ENCODE measurements around the gene ZFPL1.

Gene ZFPL1

DNA sequence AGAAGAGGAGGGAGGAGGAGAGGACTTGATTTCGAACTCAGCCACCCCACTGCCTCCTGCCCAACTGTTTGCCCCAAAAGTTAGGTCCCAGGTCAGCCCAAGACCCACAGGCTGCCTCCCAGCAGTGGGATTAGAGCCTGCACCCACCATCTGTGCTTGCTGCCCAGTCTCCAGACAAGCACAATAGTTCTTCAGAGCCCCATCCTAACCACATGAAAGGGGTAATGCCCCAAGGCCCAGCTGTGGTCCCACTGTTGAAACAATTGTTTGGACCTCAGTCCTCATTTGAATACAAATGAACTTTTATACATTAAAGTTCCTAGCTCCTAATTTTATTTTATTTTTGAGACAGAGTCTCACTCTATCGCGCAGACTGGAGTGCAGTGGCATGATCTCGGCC, 6.6 kb downstream of the ZFPL1 start:
- DNase-seq (ENCODE audit: low read depth in 3 of 3), result no peak

- no peak for DNase-seq (ENCODE audit: low read depth in 3 of 3)
Measured at GRCh38 chr11:65095427-65095826, 11.4 kb downstream of the ZFPL1 start.

GRCh38 chr11:65095974-65096806, 12.2 kb downstream of the ZFPL1 start, which contains the start of gene VPS51:
TSS of gene VPS51 (plus strand) at chr11:65096214. CDS start at chr11:65096251, 37 bp downstream.
- peak; percentile 67 to 75 (median 68) for DNase-seq (ENCODE audit: low read depth in 3 of 3)

DNA sequence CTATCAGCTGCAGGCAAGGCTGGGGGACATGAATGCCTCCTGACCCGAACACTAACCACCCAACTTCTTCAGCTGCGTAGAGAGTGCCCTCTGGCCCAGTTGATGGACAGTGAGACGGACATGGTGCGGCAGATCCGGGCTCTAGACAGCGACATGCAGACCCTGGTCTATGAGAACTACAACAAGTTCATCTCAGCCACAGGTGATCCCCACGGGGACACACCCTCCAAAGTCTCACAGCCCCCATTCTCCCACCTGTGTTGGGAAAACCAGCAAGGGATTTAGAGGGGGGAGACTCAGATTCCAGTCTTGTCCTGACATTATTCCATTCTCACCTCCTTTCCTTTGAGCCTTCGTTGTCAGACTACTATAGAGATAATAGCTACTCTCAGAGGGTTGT, 12.9 kb downstream of the ZFPL1 start:
- DNase-seq (ENCODE audit: low read depth in 3 of 3), result no peak

DNA sequence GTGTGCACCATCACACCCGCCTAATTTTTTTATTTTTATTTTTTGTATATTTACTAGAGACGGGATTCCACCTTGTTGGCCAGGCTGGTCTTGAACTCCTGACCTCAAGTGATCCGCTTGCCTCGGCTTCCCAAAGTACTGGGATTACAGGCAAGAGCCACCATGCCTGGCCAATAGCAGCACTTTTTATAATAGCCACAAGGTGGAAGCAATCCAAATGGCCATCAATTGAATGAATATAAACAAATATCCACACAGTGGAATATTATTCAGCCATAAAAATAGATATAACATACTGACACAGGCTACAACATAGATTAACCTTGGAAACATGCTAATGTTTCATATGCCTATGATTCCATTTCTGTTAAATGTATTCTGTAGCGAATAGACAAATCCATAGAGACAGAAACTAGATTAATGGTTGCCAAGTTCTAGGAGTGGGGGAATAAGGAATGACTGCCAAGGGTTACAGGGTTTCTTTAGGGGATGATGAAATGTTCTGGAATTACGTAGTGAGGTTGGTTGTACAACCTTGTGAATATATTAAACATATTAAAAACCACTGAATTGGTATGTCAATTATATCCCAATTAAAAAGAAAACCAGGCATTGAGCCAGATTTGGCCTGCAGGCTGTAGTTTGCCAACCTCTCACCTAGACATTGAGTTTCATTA, 16.8 kb downstream of the ZFPL1 start:
- DNase-seq (ENCODE audit: low read depth in 3 of 3), result no peak

DNA sequence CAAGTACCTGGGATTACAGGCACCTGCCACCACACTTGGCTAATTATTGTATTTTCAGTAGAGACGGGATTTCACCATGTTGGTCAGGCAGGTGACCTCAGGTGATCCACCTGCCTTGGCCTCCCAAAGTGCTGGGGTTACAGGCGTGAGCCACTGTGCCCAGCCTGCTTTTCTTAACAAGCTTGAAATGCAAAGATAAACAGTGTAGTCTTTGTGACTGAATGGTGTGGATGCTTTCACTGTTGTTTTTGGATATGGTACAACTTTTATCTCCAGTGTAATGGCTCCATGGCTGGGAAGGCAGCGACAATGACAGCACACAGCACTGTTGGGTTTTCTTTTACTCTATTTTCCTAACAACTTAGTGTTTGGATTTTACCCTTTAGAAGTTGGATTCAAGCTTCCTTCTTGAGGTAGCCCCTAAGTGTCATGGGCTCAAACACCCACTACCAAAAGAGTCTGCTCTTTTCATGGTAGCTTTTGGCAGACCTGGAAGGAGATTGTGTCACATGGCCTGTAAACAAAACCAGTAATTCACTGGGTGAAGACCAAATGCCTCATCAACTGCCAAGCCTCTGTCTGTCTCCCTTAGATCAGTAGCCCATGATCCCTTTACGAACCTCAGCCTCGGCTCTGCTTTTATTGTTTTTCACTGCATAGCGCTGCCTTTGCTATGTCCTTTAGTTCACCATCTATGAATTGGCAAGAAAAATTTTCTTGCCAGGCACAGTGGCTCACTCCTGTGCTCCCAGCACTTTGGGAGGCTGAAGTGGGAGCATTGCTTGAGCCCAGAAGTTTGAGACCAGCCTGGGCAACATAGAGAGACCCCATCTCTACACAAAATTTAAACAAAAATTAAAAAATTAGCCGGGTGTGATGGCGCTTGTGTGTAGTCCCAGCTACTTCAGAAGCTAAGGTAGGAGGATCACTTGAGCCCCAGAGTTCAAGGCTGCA, 18.4 kb downstream of the ZFPL1 start:
- no peak for DNase-seq (ENCODE audit: low read depth in 3 of 3)

GRCh38 chr11:65103476-65103875, 19.5 kb downstream of the ZFPL1 start:
- no peak for DNase-seq (ENCODE audit: low read depth in 3 of 3)

DNA sequence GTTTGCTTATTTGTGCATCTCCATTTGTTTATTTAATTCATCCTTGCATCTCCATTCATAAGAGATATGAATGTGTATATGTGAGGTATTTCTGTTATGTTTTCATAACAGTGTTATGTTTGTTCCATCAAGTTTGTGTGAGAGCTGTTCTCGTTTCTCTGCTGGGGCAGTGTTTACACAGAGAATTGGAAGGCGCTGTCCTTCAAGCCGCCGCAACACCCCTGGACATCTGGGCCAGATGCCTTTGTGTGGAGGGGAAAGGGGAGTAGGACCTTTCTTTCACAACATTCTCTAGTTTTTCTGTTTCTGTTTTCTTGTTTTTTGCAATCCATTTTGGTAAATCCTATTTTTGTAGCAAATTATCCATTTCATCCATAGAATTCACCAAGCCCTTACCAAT, 20.6 kb downstream of the ZFPL1 start:
- no peak for DNase-seq (ENCODE audit: low read depth in 3 of 3)

GRCh38 chr11:65107078-65107477, 23.1 kb downstream of the ZFPL1 start:
- no peak for DNase-seq (ENCODE audit: low read depth in 3 of 3)

DNA sequence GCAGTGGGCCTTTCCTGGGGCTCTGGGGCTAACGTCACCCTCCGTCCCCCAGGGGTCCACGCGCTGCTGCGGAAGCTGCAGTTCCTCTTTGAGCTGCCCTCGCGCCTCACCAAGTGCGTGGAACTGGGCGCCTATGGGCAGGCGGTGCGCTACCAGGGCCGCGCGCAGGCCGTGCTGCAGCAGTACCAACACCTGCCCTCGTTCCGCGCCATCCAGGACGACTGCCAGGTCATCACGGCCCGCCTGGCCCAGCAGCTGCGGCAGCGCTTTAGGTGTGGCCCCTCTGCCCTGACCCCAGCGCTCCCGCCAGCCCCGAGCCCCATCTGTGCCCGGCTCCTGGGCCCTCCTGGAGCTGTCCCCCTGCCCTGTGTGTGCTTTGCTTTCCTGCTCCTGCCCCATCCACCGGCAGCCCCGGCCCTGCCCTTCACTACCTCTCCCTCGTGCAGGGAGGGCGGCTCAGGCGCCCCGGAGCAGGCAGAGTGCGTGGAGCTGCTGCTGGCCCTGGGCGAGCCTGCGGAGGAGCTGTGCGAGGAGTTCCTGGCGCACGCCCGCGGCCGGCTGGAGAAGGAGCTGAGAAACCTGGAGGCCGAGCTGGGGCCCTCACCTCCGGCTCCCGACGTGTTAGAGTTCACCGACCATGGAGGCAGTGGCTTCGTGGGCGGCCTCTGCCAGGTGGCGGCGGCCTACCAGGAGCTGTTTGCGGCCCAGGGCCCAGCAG, 23.9 kb downstream of the ZFPL1 start:
- DNase-seq (ENCODE audit: low read depth in 3 of 3), result no peak

DNA sequence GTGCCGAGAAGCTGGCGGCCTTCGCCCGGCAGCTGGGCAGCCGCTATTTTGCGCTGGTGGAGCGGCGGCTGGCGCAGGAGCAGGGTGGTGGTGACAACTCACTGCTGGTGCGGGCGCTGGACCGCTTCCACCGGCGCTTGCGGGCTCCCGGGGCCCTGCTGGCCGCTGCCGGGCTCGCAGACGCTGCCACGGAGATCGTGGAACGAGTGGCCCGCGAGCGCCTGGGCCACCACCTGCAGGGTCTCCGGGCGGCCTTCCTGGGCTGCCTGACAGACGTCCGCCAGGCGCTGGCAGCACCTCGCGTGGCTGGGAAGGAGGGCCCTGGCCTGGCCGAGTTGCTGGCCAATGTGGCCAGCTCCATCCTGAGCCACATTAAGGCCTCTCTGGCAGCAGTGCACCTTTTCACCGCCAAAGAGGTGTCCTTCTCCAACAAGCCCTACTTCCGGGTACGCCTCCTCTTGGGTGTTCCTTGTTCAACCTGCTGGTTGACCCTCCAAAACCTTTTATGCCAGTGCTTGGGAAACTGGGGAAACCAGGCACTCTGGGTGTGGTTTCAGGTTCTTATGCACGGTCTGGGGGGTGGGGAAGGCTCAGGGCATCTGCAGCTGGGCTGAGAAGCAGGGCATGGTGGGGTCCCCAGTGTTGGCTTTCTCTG, 24.6 kb downstream of the ZFPL1 start:
- DNase-seq (ENCODE audit: low read depth in 3 of 3), result no peak

- no peak for DNase-seq (ENCODE audit: low read depth in 3 of 3)
Measured at GRCh38 chr11:65109231-65110198, 25.5 kb downstream of the ZFPL1 start.

DNA sequence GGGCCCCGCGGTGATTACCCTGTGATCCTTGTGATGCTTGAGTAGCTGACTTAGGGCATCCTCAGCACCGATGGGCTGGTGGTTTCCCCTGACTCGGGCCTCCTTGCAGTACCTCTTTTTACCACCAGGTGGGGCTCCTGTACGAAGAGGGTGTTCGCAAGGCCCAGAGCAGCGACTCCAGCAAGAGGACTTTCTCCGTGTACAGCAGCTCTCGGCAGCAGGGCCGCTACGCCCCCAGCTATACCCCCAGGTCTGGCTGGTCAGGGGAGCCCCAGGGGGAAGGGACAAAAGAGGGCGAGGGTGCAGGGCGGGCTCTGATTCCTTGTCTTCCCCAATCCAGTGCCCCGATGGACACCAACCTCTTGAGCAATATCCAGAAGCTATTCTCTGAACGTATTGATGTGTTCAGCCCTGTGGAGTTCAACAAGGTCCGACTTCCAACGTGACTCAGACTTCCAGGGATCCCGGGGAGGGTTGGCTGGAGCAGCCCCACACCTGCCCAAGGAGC, 26.4 kb downstream of the ZFPL1 start:
- DNase-seq (ENCODE audit: low read depth in 3 of 3), result peak; percentile 89 to 98 (median 95)

DNA sequence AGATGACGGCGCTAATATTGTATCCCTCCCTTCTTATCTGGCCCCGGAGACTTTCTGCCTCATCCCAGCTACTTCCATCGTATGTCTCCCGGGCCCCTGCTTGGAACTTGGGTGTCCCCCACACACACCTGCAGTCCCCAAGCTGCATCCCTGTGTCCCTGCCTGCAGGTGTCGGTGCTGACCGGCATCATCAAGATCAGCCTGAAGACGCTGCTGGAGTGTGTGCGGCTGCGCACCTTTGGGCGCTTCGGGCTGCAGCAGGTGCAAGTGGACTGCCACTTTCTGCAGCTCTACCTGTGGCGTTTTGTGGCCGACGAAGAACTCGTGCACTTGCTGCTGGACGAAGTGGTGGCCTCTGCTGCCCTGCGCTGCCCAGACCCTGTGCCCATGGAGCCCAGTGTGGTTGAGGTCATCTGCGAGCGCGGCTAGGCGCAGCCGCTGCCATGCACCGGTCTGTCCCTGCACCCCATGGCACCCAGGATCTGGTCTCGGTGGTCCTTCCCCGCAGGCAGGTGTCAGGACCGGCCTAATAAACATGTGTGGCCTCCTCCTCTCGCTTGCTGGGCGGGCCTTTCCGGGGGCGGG, 27.2 kb downstream of the ZFPL1 start:
- no peak for DNase-seq (ENCODE audit: low read depth in 3 of 3)

DNA sequence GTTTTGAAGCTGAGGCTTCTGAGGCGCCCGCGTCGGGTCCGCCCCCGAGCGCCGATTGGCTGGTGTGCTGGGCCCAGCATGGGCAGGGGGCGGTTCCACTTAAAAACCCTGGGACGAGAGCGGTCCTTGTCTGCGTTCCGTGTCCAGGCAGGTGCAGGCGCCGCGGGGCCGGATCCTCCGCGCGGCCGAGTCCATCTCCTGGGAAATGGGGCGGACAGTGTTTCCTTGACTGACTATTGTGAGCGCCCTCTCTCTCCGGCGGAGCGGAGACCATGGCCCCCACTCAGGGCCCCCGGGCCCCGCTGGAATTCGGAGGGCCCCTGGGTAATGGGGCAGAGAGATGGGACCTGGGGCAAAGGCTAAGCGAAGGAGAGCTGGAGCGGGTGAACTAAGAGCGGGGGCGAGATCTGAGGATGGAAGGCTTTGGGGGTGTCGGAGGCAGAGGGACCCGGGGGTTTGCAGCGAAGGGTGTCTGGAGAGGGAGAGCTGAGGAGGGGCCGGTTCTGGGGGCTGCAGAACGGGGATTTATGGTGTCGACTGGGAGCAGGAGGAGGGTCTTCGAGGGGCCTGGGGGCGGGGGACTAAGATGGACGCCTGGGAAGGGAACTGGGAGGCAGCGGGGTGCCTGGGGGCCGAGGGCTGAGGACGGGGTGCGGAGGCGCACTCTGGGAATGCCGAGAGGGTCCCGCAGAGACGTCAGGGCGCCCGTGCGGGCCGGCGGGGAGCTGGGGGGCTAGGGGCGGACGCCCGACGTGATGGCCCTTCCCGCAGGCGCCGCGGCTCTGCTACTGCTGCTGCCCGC, 27.9 kb downstream of the ZFPL1 start, which contains the start of gene TM7SF2:
TSS of gene TM7SF2 (plus strand) at position 129 of the 802 bp plus-strand sequence. CDS start at position 273, 144 bp downstream.
- DNase-seq (ENCODE audit: low read depth in 3 of 3), result peak; percentile 83 to 89 (median 88)

DNA sequence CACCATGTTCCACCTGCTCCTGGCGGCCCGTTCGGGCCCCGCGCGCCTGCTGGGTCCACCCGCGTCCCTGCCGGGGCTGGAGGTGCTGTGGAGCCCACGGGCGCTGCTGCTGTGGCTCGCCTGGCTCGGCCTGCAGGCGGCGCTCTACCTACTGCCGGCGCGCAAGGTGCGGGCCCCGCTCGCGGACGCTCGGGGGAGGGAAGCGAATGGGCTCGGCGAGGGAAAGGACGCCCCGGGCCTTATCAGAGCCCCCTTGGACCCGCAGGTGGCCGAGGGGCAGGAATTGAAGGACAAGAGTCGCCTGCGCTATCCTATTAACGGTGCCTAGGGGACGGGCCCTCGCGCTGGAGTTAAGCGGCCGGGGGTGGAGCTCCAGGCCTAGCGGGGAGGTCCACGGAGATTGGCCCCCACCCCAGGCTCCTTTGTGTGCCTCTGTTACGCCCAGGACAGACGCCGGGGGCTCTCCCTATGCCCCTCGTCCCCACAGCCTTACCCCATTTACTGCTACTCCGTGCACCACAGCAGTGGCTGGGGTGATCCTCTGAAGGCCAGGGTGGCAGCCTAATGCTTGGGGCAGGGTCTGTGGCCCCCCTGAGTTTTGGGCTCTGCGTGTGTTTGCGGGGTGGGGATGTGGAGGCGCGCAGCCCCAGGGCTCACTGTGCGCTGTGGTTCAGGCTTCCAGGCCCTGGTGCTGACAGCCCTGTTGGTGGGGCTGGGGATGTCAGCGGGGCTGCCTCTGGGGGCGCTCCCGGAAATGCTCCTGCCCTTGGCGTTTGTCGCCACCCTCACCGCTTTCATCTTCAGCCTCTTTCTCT, 28.7 kb downstream of the ZFPL1 start:
- peak in 2 of 3 experiments; percentile 52 to 58 for DNase-seq (ENCODE audit: low read depth in 3 of 3)

DNA sequence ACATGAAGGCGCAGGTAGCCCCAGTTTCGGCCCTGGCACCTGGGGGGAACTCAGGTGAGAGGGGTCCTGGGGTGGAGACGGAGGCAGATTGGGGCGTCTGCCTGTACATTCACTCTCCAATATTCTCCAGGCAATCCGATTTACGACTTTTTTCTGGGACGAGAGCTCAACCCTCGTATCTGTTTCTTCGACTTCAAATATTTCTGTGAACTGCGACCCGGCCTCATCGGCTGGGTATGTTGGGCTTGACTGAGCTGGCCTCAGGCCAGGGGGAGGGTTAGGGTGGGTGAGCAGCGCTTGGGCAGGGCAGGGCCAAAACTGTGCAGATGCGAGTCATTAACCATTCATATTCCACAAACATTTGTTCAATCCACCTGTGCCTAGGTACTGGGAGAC, 29.3 kb downstream of the ZFPL1 start:
- DNase-seq (ENCODE audit: low read depth in 3 of 3), result no peak
